ENCODE data around the gene TNFRSF14. TPM values are rescaled to one million over a fixed set of nuclear protein-coding genes. Genes with fewer than 3 reads are reported as not detected.

TNFRSF14 gene
- total RNA-seq, 4 donors from 2014 or later = 3.4 to 11.5 (median 5.0) TPM

- peak in 1 of 2 donors; percentile 40 for DNase-seq
- intact Hi-C loops (cut with DNase I; ENCODE audit: low total_unique reads) = loop anchor here (1.0 to 2.0 kb wide), 3 partner anchors 18 to 338 kb away; partner anchors contain the start of genes MORN1 and RER1
- no peak for ATAC-seq
- in situ Hi-C loops (cut with MboI; ENCODE audit: low sequenced_read_pairs in 4 of 4) = loop anchor here in 1 of 4 donors (25.0 kb wide), 1 partner anchor 317 kb away; no protein-coding TSS in a partner anchor
- H3K9me3 ChIP-seq = no peaks in the 10 kb centered on the region
- H3K4me3 ChIP-seq = peak overlapping the region; percentile 40 to 71 (median 43)
- no peaks in the 10 kb centered on the region for H3K36me3 ChIP-seq
- peak overlapping the region; percentile 85 to 95 (median 88) for H3K27ac ChIP-seq
- H3K4me1 ChIP-seq = peaks cover 65 to 76% of the 10 kb centered on the region in 2 donors
- no peak for TF ChIP-seq POLR2A (IDR thresholded peaks at IDR 0.05)
- TF ChIP-seq CTCF (IDR thresholded peaks at IDR 0.05 in 4 of 5, conservative IDR thresholded peaks at IDR 0.05 in 1 of 5) = peak in 1 of 5 experiments; percentile 19
- no peaks in the 10 kb centered on the region for H3K27me3 ChIP-seq
Measured at GRCh38 chr1:2528966-2529783, 27.0 kb upstream of the TNFRSF14 start.

DNA sequence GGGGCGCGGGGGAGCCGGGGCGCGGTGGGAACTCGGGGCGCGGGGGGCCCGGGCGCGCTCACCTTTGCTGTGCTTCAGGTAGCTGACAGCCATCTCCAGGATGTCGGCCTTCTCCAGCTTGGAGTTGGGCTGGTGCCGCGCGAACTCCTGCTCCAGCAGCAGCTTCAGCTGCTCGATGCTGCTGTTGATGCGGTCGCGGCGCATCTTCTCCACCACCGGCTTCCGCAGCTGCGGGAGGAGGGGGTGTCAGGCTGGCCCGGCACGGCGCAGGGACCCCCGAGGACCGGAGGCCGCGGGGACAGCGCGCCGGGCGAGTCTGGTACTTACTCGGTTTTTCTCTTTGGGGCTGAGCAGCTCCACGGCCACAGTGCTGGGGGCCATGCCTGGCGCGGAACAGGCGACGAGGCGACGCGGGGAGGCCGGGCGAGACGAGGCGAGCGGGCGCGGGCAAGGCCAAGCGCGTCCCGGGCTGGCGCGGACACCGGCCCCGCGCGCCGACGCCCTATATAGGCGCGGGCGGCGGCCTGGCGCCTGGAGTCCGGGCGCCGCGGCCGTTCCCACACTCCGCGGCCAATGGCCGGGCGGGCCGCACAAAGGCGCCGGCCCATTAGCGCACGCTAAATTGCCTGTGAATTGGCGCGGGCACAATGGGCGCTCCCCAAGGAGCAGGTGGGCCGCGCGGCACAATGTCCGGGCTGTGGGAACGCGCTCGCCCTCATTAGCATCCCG lies 26.2 kb upstream of the TNFRSF14 start, which contains the start of gene HES5:
HES5 (minus strand) TSS at position 480 of the 729 bp plus-strand sequence; CDS start at position 381, 99 bp downstream.
- Histone ChIP-seq H3K27me3 (no peaks in the 10 kb centered on the region), H3K4me1 (peaks cover 58 to 68% of the 10 kb centered on the region in 2 donors), H3K9me3 (no peaks in the 10 kb centered on the region), H3K4me3 (peak within 1 kb of the TSS; percentile 40 to 71 (median 43)), H3K36me3 (no peaks in the 10 kb centered on the region), H3K27ac (peak within 1 kb of the TSS; percentile 85 to 95 (median 88))
- ATAC-seq (no peak), DNase-seq (no peak)
- in situ Hi-C loops (cut with MboI; ENCODE audit: low sequenced_read_pairs in 4 of 4) (loop anchor here in 1 of 4 donors (25.0 kb wide), 1 partner anchor 318 kb away; no protein-coding TSS in a partner anchor), intact Hi-C loops (cut with DNase I; ENCODE audit: low total_unique reads) (loop anchor here (2.0 kb wide), 2 partner anchors 17 to 339 kb away; no protein-coding TSS in a partner anchor)
- peak; percentile 28 to 38 for TF ChIP-seq POLR2A (IDR thresholded peaks at IDR 0.05)
- TF ChIP-seq CTCF (IDR thresholded peaks at IDR 0.05 in 4 of 5, conservative IDR thresholded peaks at IDR 0.05 in 1 of 5) = no peak

DNA sequence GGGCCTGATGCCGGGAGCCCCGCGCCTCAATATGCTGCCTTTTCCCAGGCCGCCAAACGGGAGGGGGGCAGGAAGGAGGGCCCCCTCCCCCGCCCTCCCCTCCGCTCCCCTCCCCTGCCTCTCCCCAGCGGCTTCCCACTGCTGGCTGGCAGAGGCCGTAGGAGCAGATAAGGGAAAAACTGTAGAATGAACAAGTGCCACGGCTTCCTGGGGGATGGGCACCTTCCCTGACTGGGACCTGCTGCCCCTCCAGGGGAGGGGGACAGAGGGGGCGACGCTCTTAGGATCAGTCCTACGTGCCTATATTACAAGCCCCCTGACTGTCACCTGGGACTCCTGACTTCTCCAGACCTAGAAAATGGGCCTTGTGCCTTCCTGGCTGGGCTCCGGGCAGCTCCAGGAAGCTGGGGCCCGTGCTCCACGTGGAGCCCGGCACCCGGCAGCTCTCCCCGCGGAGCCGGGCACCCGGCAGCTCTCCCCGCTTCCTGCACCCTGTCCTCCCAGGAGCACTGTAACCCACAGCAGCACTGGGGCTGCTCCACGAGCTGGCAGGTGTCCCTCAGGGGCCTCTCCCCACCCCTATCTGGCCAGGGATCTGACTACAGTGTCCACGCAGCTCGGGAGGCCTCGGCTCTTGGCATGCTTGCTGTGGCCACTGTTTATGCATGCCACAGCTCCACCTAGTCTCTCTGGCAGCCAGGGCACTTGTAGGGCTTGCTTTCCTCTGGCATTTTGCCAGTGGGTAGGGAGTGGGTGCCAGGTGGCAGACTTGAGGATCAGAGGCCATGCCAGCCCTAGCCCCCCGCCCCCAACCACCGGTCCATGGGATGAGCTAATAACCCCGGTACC lies 25.4 kb upstream of the TNFRSF14 start:
- intact Hi-C loops (cut with DNase I; ENCODE audit: low total_unique reads) = no loop called here
- in situ Hi-C loops (cut with MboI; ENCODE audit: low sequenced_read_pairs in 4 of 4) = loop anchor here in 1 of 4 donors (25.0 kb wide), 1 partner anchor 318 kb away; no protein-coding TSS in a partner anchor
- ATAC-seq (no peak), DNase-seq (no peak)
- H3K27ac ChIP-seq = peak overlapping the region in 2 of 4 donors; percentile 9 to 19
- TF ChIP-seq POLR2A (IDR thresholded peaks at IDR 0.05) (no peak), CTCF (IDR thresholded peaks at IDR 0.05 in 4 of 5, conservative IDR thresholded peaks at IDR 0.05 in 1 of 5) (no peak)
- peaks cover 52 to 61% of the 10 kb centered on the region in 2 donors for H3K4me1 ChIP-seq
- H3K9me3 ChIP-seq = no peaks in the 10 kb centered on the region
- no peaks in the 10 kb centered on the region for H3K36me3 ChIP-seq
- peaks cover 0 to under 1% (median 0%) of the 10 kb centered on the region in 3 donors for H3K27me3 ChIP-seq
- peak overlapping the region in 3 of 4 donors; percentile 39 to 71 (median 44) for H3K4me3 ChIP-seq
